Effector CD8-positive, alpha-beta T cell (primary cell): Measurements from ENCODE around the gene PDGFRB.
"Not testable (repeated sequence)": the region's sequence is repeated elsewhere in the genome, so short reads cannot be mapped to it uniquely, and the experiment has no call there.

Source experiments
- DNase-seq: peaks from one replicate; lab custom pipeline; 2025; lab: John Stamatoyannopoulos, UW

The PDGFRB gene

GRCh38 chr5:150114102-150114641 lies 41.5 kb downstream of the PDGFRB start:
- no peak for DNase-seq

GRCh38 chr5:150113047-150113744 lies 42.4 kb downstream of the PDGFRB start:
- no peak for DNase-seq

GRCh38 chr5:150112201-150113046 lies 43.2 kb downstream of the PDGFRB start:
- DNase-seq = no peak

GRCh38 chr5:150111122-150111521 lies 44.5 kb downstream of the PDGFRB start:
- no peak for DNase-seq

- no peak for DNase-seq
These were observed 45.7 kb downstream of the PDGFRB start for GRCh38 chr5:150109921-150110320.

GRCh38 chr5:150108711-150109514 lies 46.7 kb downstream of the PDGFRB start:
- no peak for DNase-seq

GRCh38 chr5:150107909-150108447 lies 47.7 kb downstream of the PDGFRB start:
- no peak for DNase-seq

- no peak for DNase-seq
These were observed 48.8 kb downstream of the PDGFRB start for GRCh38 chr5:150106674-150107426.

GRCh38 chr5:150105928-150106615 lies 49.6 kb downstream of the PDGFRB start:
- no peak for DNase-seq

- no peak for DNase-seq
These were observed 51.1 kb downstream of the PDGFRB start for GRCh38 chr5:150104550-150104870.

- DNase-seq = no peak
These were observed 51.7 kb downstream of the PDGFRB start for GRCh38 chr5:150103678-150104549.

- DNase-seq = no peak
These were observed 54.6 kb downstream of the PDGFRB start for GRCh38 chr5:150101023-150101422.

- no peak for DNase-seq
These were observed 58.5 kb downstream of the PDGFRB start for GRCh38 chr5:150097152-150097551.

GRCh38 chr5:150092159-150092787 lies 63.4 kb downstream of the PDGFRB start:
- DNase-seq = no peak

- no peak for DNase-seq
These were observed 69.5 kb downstream of the PDGFRB start, which contains the start of gene CSF1R for GRCh38 chr5:150085950-150086715. Gene CSF1R (minus strand): TSS chr5:150086554. CDS start chr5:150086427, 127 bp downstream.

- DNase-seq = no peak
These were observed 70.3 kb downstream of the PDGFRB start for GRCh38 chr5:150085191-150085912.

- not testable (repeated sequence) for DNase-seq
These were observed 70.9 kb downstream of the PDGFRB start for GRCh38 chr5:150084754-150085153.

GRCh38 chr5:150082889-150083288 lies 72.8 kb downstream of the PDGFRB start:
- DNase-seq = no peak
